GM12874 (cell line): ENCODE measurements around the gene RGS6.

ENCODE experiments used
- TF ChIP-seq, protein P1 (sequence below): IDR thresholded peaks from 2 replicates; pipeline ENCODE4 v1.5.1; 2011; ENCODE audit warnings: low read depth, mild to moderate bottlenecking, control low read depth, low read length, moderate library complexity; ENCODE audit not compliant: insufficient read depth

The RGS6 gene

DNA sequence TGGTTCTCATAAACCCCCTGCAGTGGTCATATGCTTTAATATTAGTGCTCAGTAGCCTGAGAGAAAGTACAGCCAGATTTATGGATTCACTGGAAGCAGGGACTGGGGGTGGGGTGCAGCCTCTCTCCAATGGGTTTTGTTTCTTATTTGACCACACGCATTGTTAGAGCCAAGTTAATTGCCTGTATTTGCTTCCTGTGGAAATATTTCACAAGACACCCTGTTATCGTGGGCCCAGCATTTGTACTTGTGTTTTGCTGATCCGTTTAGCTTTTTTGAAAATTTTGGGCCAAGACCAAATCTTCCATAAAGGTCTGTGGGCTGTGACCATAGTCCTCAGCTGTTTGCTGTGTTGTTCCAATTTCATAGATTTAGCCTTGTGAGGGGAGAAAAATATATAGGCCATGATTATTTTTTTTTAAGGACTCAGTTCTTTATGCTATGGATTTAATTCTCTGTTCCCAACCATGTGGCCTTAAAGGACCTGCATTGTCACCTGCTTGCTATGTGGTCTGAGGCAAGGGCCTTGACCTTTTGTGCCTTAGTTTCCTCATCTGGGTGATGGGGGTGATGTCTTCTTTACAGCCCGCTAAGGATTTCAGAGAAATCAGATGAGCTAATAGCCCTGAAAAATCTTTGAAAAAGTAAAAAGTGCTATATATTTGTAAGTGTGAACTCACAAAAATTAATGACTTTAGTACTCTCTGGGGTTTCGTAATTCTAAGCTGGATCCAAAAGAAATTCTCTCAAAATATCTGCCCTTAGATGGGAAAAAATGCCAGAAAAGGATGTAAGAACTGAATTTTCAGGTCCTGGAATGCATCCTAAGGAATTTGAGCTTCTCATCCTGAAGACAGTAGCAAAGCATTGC is 591.4 kb downstream of the RGS6 start:
- TF ChIP-seq, protein P1, sequence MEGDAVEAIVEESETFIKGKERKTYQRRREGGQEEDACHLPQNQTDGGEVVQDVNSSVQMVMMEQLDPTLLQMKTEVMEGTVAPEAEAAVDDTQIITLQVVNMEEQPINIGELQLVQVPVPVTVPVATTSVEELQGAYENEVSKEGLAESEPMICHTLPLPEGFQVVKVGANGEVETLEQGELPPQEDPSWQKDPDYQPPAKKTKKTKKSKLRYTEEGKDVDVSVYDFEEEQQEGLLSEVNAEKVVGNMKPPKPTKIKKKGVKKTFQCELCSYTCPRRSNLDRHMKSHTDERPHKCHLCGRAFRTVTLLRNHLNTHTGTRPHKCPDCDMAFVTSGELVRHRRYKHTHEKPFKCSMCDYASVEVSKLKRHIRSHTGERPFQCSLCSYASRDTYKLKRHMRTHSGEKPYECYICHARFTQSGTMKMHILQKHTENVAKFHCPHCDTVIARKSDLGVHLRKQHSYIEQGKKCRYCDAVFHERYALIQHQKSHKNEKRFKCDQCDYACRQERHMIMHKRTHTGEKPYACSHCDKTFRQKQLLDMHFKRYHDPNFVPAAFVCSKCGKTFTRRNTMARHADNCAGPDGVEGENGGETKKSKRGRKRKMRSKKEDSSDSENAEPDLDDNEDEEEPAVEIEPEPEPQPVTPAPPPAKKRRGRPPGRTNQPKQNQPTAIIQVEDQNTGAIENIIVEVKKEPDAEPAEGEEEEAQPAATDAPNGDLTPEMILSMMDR = no peak

DNA sequence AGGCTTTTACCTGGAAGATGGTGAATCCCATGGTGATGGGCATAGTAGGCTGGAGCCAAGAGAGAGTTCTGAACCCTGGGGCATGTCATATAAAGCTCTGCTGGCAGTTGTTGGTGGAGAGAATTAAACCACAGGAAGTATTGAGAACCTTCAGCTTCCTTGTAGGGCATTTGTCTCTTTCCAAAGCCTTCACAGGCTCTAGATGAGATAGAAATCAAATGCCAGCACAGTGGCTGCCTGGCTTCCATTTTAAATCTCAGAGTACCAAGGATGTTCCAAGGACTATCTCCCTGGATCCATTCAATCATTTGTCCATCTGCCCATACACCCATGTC is 592.0 kb downstream of the RGS6 start:
- TF ChIP-seq, protein P1 = no peak

DNA sequence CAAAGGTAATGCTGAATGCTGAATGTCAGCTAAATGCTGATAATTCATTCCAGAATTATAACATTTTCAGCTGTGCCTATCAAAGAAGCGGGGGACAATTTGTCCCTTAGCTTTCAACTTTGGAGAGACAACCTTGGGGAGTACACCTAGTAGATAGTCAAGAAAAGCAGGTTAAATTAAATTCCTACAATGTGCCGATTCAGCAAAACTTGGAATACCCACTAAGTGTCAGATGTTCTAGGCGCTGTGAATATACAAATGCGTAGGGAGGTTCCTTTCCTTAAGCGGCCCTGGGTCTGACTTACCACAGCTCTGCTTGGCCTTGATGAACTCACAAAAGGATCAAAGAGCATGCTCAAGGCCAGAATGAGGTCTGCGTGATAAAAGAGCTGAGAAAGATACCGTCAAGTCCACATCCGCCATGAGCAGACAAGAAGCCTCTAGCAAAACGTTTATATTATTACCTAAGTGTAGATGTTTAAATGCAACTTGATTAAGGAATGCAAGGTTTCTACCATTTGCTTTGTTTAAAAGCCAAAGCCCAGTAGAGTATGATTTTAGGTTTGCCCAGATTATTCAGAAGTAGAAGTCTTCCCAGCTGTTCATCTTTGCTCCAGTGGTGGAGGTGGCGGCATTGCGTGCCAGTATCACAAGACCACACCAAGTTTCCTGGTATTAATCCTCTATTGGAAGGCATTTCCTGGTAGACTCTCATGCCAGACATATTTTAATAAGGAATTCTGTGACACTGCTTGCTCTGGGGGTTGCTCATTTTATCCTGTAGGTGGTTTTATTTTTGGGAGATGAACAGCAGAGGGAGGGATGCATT is 593.1 kb downstream of the RGS6 start:
- TF ChIP-seq, protein P1 = no peak

DNA sequence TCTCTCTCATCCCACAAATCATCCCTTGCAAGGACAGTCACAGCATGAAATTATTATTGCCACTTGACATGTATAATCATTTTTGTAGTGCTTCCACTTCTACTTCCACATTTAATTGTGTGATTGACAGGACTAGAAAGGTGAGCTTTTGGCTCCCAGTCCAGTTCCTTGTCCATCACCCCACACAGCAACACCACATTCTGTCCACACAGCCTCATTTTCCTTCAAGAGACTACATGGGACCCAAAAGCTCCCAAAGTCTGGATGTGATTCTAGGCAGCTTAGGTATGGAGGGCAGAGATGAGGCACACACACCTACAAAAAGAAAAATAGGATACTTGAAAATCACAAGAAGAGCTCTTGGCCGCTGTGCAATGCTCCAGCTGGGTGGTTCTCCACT is 595.4 kb downstream of the RGS6 start:
- TF ChIP-seq, protein P1 = no peak

DNA sequence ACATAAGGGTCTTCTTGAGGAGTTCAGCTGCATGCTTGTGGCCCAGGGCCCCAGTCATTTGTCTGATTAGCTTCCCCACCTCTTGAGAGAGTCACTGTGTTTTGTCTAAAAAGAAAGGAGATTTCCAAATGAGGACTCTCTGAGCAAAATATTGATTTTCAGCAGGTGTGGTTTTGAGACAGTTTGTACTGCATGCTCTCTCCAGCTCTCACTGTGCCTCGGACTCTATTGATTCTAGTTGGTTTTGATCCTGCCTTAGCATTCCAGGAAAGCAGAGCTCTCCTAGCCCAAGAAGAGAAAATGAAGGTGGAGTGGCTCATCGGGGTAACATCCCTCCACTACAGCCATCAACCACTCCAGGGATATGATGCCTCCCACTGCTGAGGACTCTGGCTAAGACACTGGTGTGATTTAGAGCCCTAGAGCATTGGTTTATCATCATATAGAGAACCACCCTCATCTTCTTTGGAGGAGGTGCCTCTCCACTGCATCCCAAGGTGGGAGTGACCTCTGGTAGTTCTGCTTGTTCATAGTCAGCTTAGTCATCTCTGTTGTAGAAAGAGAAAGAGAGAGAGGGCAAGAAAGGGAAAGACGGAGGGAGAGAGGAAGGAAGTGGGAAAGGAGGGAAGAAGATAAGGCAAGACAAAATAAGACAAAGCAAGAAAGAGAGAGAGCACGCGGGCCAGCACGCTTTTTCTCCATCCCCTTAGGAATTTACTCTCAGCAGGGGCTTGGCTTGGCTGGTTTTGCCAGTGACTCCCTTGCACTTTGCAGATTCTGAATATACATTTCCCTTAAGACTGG is 596.0 kb downstream of the RGS6 start:
- TF ChIP-seq, protein P1 = no peak

DNA sequence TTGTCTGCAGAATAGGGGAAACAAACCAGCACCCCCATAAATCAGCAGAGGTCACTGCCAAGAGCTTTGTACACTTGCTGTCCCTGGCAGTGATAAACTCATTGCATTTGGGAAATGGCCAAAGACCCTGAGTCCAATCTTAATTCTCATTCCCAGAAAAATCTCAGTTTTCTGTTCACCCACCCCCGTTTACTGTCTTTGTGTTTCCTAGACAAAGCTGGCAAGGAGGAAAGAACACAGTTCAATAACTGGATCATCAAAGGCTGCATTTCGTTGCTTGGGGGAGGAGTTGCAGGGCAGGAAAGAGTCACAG is 596.6 kb downstream of the RGS6 start:
- TF ChIP-seq, protein P1 = no peak

DNA sequence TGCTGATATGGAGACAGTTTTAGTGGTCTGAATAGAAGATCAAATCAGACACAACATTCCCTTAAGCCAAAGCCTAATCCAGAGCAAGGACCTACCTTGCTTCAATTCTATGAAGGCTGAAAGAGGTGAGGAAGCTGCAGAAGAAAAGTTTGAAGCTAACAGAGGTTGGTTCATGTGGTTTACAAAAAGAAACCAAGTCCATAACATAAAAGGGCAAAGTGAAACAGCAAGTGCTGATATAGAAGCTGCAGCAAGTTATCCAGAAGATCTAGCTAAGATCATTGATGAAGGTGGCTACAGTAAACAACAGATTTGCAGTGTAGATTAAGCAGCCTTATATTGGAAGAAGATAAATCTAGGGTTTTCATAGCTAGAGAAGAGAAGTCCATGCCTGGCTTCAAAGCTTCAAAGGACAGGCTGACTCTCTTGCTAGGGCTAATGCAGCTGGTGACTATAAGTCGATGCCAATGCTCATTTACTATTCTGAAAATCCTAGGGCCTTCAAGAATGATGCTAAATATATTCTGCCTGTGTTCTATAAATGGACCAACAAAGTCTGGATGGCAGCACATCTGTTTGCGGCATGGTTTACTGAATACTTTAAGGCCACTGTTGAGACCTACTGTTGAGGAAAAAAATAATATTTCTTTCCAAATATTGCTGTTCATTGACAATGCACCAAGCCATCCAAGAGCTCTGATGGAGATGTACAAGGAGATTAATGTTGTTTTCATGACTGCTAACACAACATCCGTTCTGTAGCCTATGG is 600.6 kb downstream of the RGS6 start:
- TF ChIP-seq, protein P1 = no peak
